ENCODE data around the gene CYP46A1. TPM values are rescaled to one million over a fixed set of nuclear protein-coding genes. Genes with fewer than 3 reads are reported as not detected.

Gene CYP46A1
- total RNA-seq, 4 donors from 2014 or later = 0.18 to 2.2 (median 0.45) TPM

DNA sequence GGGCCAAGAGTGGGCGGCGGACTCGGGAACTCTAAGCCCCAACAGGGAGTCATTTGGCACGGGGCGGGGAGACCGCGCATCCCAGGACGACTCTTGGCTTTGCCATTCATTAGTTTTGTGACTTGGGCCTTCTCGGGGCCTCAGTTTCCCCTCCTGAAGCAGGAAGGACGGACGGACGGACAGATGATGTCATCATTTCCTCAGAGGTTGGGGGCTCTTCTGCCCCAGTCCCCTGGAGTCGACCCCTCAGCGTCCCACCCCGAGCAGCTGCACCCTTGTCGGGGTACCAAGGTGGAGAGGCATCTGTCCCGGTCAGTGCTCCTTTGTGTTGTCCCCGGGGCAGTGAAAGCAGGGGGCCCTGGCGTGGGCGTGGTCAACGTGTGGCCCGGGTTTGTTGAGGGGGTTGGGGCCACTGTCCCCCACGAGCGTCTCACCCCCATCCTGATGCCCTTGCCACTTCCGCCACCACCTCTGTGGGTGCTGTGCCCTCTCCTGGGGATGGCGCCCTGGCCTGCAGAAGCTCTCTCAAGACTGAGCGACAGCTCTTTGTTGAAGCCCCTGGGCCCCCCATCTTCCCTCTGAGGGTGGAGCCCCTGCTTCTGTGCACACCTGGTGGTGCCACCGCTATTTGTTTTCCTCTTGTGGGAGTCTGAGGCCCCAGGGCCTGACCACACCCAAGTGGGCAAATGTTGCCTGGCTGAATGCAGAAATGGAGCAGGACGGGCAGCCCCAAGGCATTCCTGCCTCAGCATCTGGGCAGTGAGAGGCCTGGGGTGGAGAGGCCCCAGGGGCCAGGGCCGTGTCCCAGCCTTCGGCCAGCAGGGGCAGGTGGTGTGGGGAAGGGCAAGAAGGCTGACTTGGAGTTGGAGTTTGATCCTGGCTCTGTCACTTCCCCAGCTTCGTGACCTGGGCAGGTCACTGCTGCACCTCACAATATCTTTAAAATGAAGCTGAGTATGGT, 38.3 kb upstream of the CYP46A1 start:
- Histone ChIP-seq H3K36me3 (no peaks in the 10 kb centered on the region), H3K27ac (no peak overlapping the region), H3K27me3 (peaks cover 4 to 14% (median 14%) of the 10 kb centered on the region in 3 donors), H3K9me3 (no peaks in the 10 kb centered on the region), H3K4me3 (peak overlapping the region; percentile 28 to 56 (median 40)), H3K4me1 (no peaks in the 10 kb centered on the region)
- intact Hi-C loops (cut with DNase I; ENCODE audit: low total_unique reads) = no loop called here
- no peak for ATAC-seq
- no peak for TF ChIP-seq POLR2A (IDR thresholded peaks at IDR 0.05)
- TF ChIP-seq, protein P1, sequence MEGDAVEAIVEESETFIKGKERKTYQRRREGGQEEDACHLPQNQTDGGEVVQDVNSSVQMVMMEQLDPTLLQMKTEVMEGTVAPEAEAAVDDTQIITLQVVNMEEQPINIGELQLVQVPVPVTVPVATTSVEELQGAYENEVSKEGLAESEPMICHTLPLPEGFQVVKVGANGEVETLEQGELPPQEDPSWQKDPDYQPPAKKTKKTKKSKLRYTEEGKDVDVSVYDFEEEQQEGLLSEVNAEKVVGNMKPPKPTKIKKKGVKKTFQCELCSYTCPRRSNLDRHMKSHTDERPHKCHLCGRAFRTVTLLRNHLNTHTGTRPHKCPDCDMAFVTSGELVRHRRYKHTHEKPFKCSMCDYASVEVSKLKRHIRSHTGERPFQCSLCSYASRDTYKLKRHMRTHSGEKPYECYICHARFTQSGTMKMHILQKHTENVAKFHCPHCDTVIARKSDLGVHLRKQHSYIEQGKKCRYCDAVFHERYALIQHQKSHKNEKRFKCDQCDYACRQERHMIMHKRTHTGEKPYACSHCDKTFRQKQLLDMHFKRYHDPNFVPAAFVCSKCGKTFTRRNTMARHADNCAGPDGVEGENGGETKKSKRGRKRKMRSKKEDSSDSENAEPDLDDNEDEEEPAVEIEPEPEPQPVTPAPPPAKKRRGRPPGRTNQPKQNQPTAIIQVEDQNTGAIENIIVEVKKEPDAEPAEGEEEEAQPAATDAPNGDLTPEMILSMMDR (IDR thresholded peaks at IDR 0.05 in 4 of 5, conservative IDR thresholded peaks at IDR 0.05 in 1 of 5) = no peak
- in situ Hi-C loops (cut with MboI; ENCODE audit: low sequenced_read_pairs in 4 of 4) = no loop called here
- DNase-seq = no peak

DNA sequence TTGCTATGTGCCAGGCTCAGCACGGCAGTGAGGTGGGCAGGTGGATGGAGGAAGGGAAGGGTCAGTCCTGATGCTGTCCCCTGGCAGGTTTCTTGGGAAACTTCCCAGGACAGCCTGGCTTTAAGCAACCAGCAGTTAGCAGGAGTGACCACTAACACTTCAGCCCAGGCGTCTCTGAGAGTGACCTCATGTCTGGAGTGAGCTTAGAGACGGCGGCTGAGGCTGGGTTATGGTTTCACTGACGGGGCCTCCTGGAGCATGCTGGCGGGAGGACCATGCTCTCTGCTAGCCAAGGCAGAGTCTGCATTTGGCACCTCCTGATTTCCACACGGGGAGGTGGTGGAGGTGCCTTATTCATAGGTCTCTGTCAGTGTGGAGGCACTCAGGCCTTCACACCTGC, 36.7 kb upstream of the CYP46A1 start:
- TF ChIP-seq, protein P1 (IDR thresholded peaks at IDR 0.05 in 4 of 5, conservative IDR thresholded peaks at IDR 0.05 in 1 of 5) = no peak
- no peak for TF ChIP-seq POLR2A (IDR thresholded peaks at IDR 0.05)
- no peaks in the 10 kb centered on the region for H3K4me1 ChIP-seq
- no peak overlapping the region for H3K27ac ChIP-seq
- intact Hi-C loops (cut with DNase I; ENCODE audit: low total_unique reads) = no loop called here
- no peak overlapping the region for H3K4me3 ChIP-seq
- in situ Hi-C loops (cut with MboI; ENCODE audit: low sequenced_read_pairs in 4 of 4) = no loop called here
- DNase-seq = no peak
- H3K27me3 ChIP-seq = peaks cover 4 to 14% (median 14%) of the 10 kb centered on the region in 3 donors
- no peaks in the 10 kb centered on the region for H3K36me3 ChIP-seq
- no peak for ATAC-seq
- no peaks in the 10 kb centered on the region for H3K9me3 ChIP-seq

DNA sequence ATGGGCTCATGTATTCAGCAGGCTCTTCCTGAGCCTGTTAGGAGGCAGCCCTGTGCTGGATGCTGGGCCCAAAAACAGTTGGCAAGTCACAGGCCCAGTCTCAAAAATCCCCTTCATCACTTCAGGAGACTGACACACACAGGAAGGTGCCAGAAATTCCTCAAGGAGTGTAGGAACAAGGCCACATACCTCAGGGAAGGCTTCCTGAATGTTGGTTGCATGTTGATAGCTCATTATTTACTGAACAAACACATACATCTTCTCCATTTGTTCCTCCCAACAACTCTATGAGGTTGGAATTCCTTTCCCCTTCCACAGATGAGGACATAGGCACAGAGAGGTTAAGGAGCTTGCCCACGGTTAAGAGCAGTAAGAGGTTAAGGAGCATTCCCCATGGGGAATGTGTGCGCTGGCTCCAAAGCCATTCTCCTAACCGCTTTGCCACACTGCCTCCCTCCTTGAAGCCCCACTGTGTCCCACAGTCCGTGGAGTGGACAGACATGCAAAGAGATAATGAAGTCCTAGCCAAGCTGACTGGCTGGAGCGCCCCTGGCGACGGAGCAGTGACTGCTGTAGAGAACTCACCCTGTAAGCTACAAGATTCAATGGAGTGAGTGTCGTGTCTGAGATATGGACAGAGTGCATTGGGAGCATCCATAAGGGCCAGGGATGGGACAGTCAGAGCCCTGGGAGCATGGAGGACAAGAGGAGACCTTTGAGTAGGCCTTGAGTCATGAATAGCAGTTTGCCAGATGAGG, 35.9 kb upstream of the CYP46A1 start:
- Histone ChIP-seq H3K4me1 (no peaks in the 10 kb centered on the region), H3K36me3 (no peaks in the 10 kb centered on the region), H3K4me3 (no peak overlapping the region), H3K27me3 (peaks cover 4 to 14% (median 14%) of the 10 kb centered on the region in 3 donors), H3K27ac (no peak overlapping the region), H3K9me3 (no peaks in the 10 kb centered on the region)
- intact Hi-C loops (cut with DNase I; ENCODE audit: low total_unique reads) (no loop called here), in situ Hi-C loops (cut with MboI; ENCODE audit: low sequenced_read_pairs in 4 of 4) (no loop called here)
- no peak for ATAC-seq
- TF ChIP-seq, protein P1 (IDR thresholded peaks at IDR 0.05 in 4 of 5, conservative IDR thresholded peaks at IDR 0.05 in 1 of 5) = no peak
- TF ChIP-seq POLR2A (IDR thresholded peaks at IDR 0.05) = no peak
- DNase-seq = no peak

DNA sequence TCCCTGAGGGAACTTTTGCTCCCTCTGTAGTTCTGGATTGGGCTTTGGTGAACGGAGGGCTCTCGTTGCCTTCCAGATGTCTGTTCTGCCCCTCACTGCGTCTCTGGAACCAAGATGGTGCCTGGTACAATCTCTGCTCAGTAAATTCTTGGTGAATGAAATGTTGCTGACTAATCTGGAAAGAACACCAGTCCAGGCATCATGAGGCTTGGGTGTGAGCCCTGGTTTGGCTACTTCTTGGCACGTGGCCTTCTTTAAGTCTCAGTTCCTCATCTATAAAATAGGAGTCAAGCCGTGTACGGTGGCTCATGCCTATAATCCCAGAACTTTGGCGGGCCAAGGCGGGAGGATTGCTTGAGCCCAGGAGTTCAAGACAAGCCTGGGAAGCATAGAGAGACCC, 34.9 kb upstream of the CYP46A1 start:
- ATAC-seq (no peak), DNase-seq (no peak)
- Histone ChIP-seq H3K4me1 (no peaks in the 10 kb centered on the region), H3K36me3 (no peaks in the 10 kb centered on the region), H3K4me3 (no peak overlapping the region), H3K9me3 (no peaks in the 10 kb centered on the region), H3K27me3 (peaks cover 4 to 14% (median 14%) of the 10 kb centered on the region in 3 donors), H3K27ac (no peak overlapping the region)
- intact Hi-C loops (cut with DNase I; ENCODE audit: low total_unique reads) = no loop called here
- TF ChIP-seq, protein P1 (IDR thresholded peaks at IDR 0.05 in 4 of 5, conservative IDR thresholded peaks at IDR 0.05 in 1 of 5) = no peak
- TF ChIP-seq POLR2A (IDR thresholded peaks at IDR 0.05) = no peak
- in situ Hi-C loops (cut with MboI; ENCODE audit: low sequenced_read_pairs in 4 of 4) = no loop called here
